Femur (tissue), 1 donor: ENCODE measurements around the gene HOXD13.

Experiments used
- DNase-seq: peaks from one replicate; pipeline ENCODE4 v3.0.0-alpha.2; 2017

HOXD13 gene

DNA sequence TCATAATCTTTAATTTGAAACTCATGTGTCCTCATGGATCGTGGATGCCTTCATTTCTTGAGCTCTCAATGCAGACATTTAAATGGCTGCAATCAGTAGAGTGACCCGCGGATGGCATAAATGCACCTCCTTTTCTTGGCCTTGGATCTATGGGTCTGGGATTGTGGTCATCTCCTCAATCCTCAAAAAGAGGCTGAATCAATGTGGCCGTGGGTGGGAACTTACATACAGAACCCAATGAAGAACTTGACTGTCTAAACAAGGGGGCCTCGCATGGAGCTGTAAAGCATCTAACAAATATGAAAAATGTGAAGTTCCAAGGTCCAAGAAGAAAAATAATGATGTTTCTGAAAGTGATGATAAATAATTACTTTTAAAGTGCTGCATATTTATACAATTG, 2.9 kb downstream of the HOXD13 start:
- no peak for DNase-seq

DNA sequence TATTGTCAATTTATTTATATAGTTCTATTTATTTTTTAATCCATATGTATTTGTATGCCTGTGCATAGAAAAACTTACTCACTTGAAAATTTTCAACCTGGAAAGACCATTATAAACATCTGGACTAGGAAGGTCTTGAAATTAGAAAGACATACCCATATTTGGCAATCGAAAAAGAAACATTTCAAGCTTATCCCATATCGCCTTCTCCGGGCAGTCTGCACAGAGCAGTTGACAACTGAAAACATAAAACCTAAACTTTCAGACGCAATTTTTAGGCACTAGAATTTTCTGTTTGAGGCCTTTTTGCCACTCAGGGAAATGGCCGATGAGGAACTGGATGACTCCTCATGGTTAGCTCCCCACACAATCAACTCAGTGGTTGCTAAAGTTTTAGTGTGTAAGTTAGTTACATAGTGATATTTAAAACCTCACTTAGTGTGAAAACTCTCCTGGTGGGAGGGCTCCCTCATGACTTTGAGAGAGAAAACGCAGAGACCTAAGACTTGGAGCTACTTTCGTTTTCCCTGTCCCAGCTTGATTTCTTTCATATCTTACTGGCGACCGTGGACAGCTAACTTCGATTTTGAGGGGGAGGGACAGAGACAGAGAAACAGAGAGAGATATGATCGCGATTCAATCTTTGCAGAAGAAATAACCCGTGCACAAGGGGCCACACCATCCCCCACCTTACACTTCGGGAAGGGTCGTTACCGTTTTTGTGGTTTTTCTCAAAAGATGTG, 3.9 kb downstream of the HOXD13 start:
- DNase-seq = peak; percentile 30

DNA sequence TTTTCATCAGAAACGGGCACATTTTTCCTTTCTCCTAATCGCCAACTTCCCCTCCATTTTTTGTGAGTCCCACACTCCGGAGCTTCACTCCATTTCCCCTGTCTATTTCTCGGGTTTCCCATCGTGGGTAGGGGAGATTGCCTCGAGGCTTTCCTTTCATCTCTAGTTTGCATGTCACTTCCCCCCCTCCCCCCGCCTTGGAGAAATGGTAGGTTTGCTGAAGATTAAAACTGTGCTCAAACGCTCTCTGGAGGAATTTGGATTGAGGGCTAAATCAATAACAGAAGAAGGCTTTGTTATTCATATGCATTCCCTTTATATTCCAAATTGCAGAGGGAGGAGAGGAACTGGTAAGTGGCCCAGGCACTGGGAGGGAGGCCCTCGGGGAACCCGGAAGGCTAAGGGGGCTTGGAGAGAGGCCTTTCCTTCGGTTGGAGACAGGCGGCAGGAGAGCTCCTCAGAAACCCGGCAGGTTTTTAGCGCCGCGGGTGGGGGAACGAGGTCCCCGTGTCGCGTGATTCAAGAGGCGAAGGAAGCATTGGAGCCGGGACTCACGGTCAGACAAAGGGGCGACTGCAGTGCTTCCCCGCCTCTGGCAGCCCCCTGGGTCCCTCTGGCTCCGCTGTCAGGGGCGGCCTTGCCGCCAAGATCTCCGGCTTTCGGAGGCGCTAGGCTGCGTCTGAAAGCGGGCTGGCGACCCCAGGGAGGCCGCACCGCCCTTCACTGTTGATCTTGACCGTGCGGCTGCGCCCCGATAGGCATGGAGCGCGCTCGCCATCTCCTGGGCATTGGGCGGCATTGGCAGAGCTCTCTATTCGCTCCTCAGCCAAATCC, 4.7 kb downstream of the HOXD13 start:
- peak; percentile 78 for DNase-seq

DNA sequence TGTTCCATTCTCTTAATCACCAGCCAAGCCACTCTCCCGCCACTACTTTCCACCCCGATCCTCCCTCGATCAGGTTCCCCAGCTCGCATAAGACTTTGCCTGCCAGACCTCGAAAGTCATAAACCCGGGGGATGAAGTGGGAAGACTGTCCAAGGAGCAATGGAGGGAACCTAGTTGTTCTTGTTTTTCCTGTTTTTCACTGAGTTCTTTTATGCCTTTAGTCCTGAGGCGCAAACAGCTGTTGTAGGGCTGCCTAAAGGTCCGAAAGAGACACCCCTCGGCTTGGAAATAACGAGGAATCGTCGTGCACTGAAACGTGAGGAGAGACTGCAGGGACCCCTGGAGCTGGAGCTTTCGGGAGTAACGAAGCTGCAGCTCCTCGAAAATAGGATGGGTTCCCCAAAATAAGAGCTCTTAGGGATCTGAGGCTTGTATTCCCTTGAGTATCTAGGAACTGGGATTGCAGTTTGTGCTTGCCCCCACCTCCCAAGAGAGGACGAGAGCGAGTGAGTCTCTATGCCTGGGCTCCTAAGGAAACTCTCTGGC, 5.4 kb downstream of the HOXD13 start:
- no peak for DNase-seq

DNA sequence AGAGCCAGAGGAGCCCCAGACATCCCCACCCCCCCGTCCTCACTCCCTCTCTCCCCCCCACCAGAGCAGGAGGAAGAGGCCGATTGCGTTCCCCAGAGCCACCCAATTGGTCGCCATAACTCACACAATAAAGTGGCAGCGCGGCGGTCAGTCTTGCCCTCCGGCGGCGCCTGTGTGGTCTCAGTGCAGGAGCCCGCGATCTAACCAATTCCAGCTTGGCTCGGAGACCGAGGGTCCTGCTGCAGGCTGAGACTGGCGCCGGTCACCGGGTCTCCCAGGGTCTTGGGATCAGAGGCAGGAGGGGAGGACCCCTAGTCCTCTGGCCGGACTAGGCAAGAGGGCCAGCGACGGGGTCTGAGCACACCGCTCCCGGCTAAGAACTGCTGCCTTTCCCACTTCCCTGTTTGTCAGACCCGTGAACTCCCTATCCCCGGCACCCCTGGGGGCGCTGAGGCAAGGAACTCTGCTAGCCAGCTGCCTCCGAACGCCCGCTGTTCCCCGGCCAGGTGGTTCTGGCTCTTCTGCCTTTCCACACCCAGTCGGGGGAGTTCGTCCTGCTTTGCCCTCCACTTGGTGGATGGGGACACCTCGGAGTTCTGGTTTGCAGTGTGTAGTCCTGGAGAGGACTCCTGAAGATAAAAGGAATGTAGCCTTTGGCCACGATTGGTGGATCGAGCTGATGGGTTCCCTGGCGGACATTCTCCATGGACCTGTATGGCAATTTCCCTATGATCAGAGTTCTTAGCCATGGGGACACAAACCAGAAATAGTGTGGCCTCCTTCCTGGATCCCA, 6.0 kb downstream of the HOXD13 start:
- DNase-seq = no peak

DNA sequence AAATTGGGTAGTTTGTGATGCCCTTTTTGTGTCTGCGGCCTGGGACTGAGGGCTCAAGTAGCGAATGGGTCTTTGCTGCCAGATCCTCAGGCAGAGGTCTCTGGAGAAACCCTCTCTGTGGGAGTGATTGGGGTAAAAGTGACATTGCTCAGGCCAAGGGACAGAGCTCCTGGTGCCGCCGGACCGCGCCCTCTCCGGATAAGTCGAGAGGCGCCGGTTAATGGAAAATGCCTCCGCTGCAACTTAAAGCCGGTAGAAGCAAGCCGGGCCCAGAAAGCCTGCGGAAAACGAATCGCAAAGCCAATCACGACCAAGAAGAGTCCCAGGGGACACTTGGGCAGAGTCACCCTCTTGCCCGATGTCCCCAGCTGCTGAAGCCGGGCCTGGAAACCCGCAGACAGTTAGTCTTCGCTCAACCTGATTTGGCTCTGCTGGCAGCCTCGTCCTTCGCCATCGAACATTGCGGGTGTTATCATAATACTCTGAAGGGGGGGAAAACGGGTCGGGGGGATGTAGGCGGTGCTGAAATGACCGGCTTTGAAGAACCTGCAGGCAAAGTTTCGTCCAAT, 6.7 kb downstream of the HOXD13 start:
- DNase-seq = no peak

DNA sequence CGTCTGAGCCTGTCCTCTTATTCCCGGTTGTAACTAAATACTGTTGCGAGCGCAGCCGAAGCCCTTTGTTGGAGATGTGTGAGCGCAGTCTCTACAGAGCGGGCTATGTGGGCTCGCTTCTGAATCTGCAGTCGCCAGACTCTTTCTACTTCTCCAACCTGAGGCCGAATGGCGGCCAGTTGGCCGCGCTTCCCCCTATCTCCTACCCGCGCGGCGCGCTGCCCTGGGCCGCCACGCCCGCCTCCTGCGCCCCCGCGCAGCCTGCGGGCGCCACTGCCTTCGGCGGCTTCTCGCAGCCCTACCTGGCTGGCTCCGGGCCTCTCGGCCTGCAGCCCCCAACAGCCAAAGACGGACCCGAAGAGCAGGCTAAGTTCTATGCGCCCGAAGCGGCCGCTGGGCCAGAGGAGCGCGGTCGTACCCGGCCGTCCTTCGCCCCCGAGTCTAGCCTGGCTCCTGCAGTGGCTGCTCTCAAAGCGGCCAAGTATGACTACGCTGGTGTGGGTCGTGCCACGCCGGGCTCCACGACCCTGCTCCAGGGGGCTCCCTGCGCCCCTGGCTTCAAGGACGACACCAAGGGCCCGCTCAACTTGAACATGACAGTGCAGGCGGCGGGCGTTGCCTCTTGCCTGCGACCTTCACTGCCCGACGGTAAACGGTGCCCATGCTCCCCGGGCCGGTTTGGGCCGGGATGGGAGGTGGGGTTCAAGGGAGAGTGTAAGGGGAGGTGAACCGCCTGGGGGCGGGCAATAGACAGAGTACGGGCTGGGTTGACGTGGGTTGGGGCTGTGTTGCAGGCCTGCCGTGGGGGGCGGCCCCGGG, 7.4 kb downstream of the HOXD13 start, which contains the start of gene HOXD12:
TSS of gene HOXD12 (plus strand) at position 68 of the 819 bp plus-strand sequence. CDS start at position 75, 7 bp downstream.
- DNase-seq = no peak

DNA sequence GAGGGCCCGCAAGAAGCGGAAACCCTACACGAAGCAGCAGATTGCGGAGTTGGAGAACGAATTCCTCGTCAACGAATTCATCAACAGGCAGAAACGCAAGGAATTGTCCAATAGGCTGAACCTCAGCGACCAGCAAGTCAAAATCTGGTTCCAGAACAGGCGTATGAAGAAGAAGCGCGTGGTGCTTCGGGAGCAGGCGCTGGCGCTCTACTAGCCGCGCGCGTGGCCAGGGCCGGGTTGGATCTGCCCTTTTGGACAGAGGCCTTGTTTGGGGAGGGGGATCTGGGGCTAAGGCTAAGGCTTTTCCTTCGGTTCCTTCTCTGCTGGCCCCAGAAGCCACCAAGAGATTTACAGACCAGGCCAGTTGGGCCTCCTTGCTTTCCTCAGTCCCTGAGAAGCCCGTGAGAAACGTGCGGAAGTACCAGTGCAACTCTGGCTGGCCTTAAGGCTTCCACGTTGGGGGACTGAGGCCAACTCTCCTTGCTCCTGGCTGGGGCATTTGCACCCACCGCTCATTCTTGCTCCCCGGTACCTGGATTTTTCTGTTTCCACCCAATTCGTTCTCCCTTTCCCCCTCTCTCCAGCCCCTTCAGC, 8.1 kb downstream of the HOXD13 start:
- no peak for DNase-seq

DNA sequence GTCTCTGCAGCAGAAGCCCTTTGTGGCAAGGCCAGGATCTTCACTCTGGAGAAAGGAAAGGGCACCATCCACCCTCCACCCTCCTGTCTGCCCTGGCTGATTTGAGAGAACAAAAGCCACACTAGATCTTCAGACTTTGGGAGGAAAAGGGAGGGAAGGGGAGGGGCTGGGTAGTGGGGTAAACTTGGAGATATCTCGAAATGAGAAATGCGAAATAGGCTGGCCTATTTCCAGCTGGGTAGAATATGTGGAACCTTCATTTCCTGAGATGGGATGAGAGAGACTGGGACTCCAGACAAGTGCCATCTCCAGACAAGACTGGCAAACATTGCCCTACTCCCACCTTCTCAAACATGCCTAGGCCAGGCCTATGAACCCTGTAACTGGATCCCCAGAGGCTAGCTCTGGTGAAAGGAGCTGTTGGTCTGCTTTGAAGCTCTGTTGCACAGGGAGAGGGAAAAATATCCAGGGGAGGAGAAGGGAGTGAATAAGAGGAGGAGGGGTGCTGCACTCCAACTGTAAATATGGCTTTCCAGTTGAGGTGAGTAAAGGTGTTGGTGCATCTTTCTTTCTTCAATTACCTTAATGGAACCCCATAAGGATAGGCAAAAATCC, 8.8 kb downstream of the HOXD13 start:
- no peak for DNase-seq

DNA sequence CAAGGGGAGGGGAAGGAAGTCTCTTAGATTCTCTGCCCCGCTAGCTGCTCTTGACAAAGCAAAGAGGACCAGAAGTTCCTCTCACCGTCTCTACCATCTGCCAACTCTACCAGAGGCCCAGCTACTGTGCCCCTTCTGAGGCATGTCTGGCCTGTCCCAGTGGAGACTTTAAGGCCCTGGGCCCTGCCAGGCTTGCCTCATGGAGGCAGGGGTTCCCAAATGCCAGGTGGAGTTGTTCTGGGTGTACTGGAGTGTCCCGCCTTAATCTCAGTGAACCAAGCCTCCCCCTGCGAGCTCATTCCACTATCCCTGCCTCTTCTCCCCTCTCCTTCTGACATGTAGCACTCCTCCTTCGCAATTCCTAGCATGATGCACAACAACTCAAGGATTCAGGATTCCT, 9.3 kb downstream of the HOXD13 start:
- DNase-seq = no peak

DNA sequence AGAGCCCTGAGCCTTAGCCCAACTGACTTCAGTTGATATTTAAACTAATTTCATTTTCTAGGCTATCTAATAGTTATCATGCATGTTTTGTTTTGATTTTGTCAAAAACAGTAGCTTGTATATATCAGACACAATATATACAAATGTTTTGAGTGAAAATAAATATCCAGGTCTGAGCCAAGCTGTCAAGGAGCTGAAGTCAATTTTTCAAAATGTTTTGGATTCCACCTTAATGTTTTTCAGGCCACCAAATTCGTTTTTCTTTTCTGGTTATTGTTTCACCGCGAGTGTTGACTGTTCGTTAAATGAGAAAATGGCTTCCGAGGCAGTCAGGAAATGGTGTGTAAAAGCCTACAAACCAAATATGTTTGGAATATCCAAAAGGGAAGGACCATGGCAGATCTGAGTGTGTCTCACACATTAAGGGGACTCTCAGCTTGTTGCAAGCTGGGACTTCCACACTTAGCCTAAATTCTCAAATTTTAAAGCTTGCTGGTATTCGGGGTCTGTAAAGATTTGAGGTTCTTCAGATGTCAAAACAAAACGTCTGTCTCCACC, 9.9 kb downstream of the HOXD13 start:
- DNase-seq = no peak

DNA sequence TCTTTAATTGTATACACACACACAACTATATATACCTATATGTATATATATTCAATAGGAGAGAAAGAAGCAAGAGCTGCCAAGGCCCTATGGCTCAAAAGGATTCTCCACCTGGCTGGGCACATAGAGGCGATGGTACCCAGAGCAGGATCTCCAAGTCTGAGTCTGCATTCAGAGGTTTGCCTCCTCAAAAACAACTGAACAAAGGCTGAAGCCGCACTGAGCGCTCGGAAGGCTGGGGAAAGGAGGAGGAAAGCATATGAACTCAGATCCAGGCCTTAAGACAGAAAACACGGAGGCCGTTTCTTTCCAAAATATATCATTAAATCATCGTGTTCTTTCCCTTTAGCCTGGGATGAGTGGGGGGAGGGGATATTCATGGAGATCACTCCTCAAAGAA, 10.7 kb downstream of the HOXD13 start:
- no peak for DNase-seq

DNA sequence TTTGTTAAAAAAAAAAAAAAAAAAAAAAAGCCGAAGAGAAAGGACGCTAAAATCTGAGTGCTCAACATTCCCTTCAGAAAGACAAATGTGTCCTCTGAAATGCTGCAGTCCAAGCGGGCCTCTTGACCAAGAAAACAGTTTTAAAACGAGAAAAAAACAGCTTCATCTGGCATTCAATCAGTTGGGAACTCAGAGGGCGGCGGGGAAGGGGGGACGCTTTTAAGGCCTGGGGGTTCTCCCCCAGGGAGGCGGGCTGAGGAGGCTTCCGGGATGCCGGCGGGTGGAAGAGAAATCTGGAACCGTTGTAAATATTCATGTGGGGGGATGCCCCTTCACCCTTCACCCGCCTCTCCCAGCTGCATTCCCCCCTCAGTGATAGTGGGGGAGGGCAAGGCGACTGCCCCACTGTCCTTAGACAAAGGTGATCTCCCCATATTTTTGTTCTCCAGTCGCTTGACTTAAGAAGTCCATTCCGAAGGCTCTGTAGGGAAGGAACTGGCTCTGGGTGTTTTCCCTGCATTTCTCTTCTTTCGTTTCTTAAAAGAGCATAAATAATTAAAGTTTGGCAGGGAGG, 11.3 kb downstream of the HOXD13 start:
- DNase-seq = no peak

DNA sequence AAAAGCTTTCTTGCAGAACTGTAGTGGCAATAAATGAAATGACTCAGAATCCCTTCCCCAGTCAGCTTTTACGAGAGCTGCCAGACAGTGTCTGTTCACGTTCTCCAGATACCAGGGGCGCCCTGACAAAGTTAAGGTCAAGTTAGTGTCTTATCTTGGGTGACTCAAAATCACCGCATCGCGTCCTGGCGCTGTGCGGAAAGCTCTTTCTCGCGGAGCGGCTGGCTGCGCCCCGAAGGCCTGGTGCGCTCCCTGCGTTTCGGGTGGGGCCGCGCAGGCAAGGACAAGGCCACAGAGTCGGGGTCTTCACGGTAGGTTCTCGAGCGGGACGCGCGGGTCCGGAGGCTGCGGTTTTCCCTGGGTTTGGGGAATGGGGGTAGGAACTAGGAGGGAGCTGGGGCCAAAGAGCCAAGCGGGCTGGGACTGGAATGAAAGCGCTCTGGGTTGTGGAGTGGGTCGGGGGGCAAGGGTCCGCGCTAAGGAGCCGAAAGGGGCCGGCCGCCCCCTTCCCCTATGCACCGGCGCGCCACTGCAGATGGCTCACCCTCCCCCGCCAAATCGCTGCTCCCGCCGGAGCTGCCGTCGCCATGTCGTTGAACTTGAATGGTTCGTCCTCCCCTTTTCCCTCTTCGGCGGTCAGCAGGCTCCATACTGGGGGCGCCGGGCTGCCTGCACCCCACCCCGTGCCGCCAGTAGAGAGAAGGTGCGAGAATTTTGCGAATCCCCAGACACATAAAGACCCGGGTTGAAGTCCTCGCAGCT, 12.0 kb downstream of the HOXD13 start:
- DNase-seq = no peak

DNA sequence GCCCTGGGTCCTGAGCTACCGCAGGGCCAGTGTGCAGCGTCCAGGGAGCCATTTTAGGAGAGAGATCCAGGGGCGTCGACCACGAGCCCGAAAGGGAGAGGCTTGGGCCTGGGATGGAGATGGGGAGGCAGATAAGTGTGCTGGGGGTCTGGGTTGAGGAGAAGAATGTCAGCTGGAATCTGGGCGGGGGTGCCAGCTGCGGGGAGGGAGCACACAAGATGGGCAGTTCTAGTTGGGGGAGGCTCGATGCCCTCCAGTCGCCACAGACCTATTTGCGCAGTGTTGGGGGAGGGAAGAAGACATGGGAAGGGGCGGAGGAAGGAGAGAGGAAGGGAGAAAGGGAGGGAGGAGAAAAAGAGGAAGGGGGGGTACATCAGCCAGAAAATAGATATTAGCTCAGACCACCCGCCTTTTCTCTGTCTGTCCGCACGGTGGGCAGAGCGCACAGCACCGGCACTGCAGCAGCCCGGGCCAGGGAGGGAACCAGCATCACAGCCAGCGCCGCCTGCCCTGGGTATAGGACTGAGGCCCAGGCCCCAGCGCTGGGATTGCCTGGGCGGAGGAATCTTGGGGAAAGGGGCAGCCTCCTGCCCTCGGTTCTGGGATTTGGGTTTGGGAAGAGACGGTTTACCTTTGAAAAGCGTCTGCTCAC, 12.7 kb downstream of the HOXD13 start:
- DNase-seq = no peak

DNA sequence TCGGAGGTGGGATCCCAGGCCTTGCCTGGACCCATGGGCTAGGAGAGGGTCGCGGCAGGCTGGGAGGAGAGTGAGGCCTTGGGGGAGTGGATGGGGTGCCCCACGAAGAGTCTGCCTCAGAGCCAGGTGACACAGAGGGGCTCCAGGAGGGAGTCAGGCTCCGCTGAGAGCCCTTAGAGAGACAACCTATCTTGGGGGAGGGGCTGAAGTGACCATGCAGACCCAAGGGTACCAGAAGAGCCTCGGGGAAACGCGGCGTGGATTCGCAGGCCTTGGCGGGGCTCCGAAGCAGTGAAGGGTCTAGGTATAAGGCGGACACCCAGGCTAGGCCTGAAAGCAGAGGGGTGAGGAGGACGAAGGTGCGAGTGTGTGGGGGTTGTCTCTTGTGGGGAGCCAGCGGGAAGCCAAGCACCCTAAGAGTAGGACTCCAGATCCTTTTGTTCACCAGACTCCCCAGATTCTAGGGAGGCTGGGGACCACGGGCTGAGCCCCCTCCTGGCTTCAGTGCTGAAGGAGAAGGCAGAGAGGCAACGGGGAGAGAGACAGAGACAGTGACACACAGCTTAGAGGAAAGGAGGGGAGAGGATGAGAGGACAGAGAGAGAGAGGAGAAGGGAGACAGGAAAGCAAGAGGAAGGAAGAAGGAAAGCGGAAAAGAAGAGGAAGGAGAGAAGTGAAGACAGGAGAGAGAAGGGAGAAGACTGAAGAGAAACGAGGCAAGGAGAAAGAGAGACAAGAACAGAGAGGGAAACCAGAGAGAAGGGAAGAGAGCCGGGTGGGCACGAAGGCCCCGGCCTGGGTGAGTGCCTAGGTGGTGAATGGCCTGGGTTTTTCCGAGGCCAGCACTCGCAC, 13.4 kb downstream of the HOXD13 start:
- no peak for DNase-seq

DNA sequence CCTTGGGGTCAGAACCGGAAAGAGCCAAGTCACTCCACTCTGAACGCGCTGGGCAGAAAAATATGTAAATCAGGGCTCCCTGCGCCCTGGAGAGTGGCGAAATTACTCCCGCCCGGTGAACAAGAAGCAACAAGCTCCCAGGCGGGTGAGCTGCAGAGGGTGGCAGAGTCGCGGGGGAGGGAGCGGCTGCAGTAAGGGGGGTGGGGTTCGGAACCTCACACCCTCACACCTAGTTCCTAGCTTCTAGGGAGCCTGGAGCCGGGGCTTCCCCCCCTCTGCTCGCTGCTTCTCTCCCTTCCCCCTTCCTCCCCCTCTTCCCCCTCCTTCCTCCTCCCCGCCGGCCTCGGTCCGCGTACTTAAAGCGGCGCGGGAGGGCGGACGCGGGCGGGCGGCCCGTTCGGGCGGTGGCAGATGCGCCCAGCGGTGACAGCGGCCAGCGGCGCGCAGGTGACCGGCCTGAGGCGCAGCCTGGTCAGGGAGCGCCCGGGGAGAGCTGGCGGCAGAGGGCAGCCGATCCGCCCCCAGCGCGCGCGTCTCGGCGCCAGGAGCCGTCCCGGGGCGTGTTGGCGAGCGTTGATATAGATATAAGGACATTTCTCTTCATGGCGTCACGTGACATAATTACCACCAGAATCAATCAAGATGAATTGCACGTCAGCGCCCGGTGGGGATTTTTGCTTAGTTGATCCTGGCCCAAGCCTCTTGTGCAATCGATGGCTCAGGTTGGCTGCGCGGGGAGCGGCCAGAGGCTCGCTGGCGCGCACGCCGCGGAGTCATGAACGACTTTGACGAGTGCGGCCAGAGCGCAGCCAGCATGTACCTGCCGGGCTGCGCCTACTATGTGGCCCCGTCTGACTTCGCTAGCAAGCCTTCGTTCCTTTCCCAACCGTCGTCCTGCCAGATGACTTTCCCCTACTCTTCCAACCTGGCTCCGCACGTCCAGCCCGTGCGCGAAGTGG, 14.3 kb downstream of the HOXD13 start, which contains the start of gene HOXD11:
TSS of gene HOXD11 (plus strand) at position 700 of the 959 bp plus-strand sequence. CDS start at position 776, 76 bp downstream.
- DNase-seq = no peak
